ENCODE results near the gene COQ8A. TPM values are rescaled to one million over a fixed set of nuclear protein-coding genes. Genes with fewer than 3 reads are reported as not detected.

COQ8A gene
- total RNA-seq, 2 experiments from 2014 or later = 55.0 to 56.0 TPM

GRCh38 chr1:226973371-226973897 lies 33.3 kb downstream of the COQ8A start:
- DNase-seq (peak in 1 of 14 experiments; percentile 15), ATAC-seq (ENCODE audit: poor library complexity) (no peak)
- Mint-ChIP-seq H3K36me3 (ENCODE audit: low read depth) (peaks cover 47% of the 10 kb centered on the region), H3K27ac (no peak overlapping the region), H3K27me3 (no peaks in the 10 kb centered on the region), H3K9me3 (peaks cover 4% of the 10 kb centered on the region), H3K4me3 (no peak overlapping the region), H3K4me1 (ENCODE audit: low read depth) (no peaks in the 10 kb centered on the region)
- Histone ChIP-seq H3K4me1 (ENCODE audit: insufficient read depth, low read length) (no peaks in the 10 kb centered on the region), H3K27ac (ENCODE audit: low read depth in 1 of 2, low read length in 2 of 2) (no peak overlapping the region), H3K4me3 (ENCODE audit: low read length) (no peak overlapping the region), H3K9me3 (ENCODE audit: control insufficient read depth in 1 of 2, insufficient read depth in 1 of 2, low read length in 2 of 2) (peaks cover 3 to 6% of the 10 kb centered on the region in 2 experiments), H3K36me3 (ENCODE audit: insufficient read depth, low read length) (peaks cover 30% of the 10 kb centered on the region), H3K27me3 (ENCODE audit: control insufficient read depth in 1 of 2, insufficient read depth in 2 of 2, low read length in 2 of 2) (no peaks in the 10 kb centered on the region)
- POLR2A ChIA-PET = no interaction called here
- no peak for TF ChIP-seq CTCF (IDR thresholded peaks at IDR 0.05)
- CTCF ChIA-PET = no interaction called here
- intact Hi-C loops (cut with DNase I, micrococcal nuclease) = no loop called here

GRCh38 chr1:226973898-226974543 lies 33.9 kb downstream of the COQ8A start:
- POLR2A ChIA-PET = no interaction called here
- peaks cover 41% of the 10 kb centered on the region for H3K36me3 Mint-ChIP-seq (ENCODE audit: low read depth)
- Histone ChIP-seq H3K4me1 (ENCODE audit: insufficient read depth, low read length) (no peaks in the 10 kb centered on the region), H3K27me3 (ENCODE audit: control insufficient read depth in 1 of 2, insufficient read depth in 2 of 2, low read length in 2 of 2) (no peaks in the 10 kb centered on the region), H3K9me3 (ENCODE audit: control insufficient read depth in 1 of 2, insufficient read depth in 1 of 2, low read length in 2 of 2) (peaks cover 3 to 6% of the 10 kb centered on the region in 2 experiments), H3K36me3 (ENCODE audit: insufficient read depth, low read length) (peaks cover 28% of the 10 kb centered on the region), H3K27ac (ENCODE audit: low read depth in 1 of 2, low read length in 2 of 2) (no peak overlapping the region), H3K4me3 (ENCODE audit: low read length) (no peak overlapping the region)
- no peaks in the 10 kb centered on the region for H3K27me3 Mint-ChIP-seq
- no peak overlapping the region for H3K4me3 Mint-ChIP-seq
- ATAC-seq (ENCODE audit: poor library complexity) = no peak
- peaks cover 4% of the 10 kb centered on the region for H3K9me3 Mint-ChIP-seq
- CTCF ChIA-PET = no interaction called here
- no peaks in the 10 kb centered on the region for H3K4me1 Mint-ChIP-seq (ENCODE audit: low read depth)
- peak in 1 of 14 experiments; percentile 1 for DNase-seq
- intact Hi-C loops (cut with DNase I, micrococcal nuclease) = no loop called here
- no peak overlapping the region for H3K27ac Mint-ChIP-seq
- no peak for TF ChIP-seq CTCF (IDR thresholded peaks at IDR 0.05)

GRCh38 chr1:226974544-226975258 lies 34.6 kb downstream of the COQ8A start:
- ATAC-seq (ENCODE audit: poor library complexity) (no peak), DNase-seq (no peak)
- Mint-ChIP-seq H3K9me3 (no peaks in the 10 kb centered on the region), H3K4me3 (no peak overlapping the region), H3K27me3 (no peaks in the 10 kb centered on the region), H3K27ac (no peak overlapping the region), H3K4me1 (ENCODE audit: low read depth) (no peaks in the 10 kb centered on the region), H3K36me3 (ENCODE audit: low read depth) (peaks cover 34% of the 10 kb centered on the region)
- Histone ChIP-seq H3K36me3 (ENCODE audit: insufficient read depth, low read length) (peaks cover 26% of the 10 kb centered on the region), H3K9me3 (ENCODE audit: control insufficient read depth in 1 of 2, insufficient read depth in 1 of 2, low read length in 2 of 2) (peaks cover 3 to 6% of the 10 kb centered on the region in 2 experiments), H3K27ac (ENCODE audit: low read depth in 1 of 2, low read length in 2 of 2) (no peak overlapping the region), H3K27me3 (ENCODE audit: control insufficient read depth in 1 of 2, insufficient read depth in 2 of 2, low read length in 2 of 2) (no peaks in the 10 kb centered on the region), H3K4me3 (ENCODE audit: low read length) (no peak overlapping the region), H3K4me1 (ENCODE audit: insufficient read depth, low read length) (no peaks in the 10 kb centered on the region)
- ChIA-PET CTCF (no interaction called here), POLR2A (no interaction called here)
- no peak for TF ChIP-seq CTCF (IDR thresholded peaks at IDR 0.05)
- intact Hi-C loops (cut with DNase I, micrococcal nuclease) = no loop called here

Data from CD4-positive, alpha-beta T cell (primary cell).